Loucy (cell line): ENCODE results near the gene PNPLA1.
A peak's percentile ranks its signal among the peaks of the same experiment; 100 is the strongest.

Source experiments
- H2AFZ ChIP-seq: fragments of 200-600 bp; sonication (generic); 2 replicates; pipeline ENCODE4 v1.6.0; 2016; ENCODE audit warnings: antibody characterized with exemption, mild to moderate bottlenecking, low read length, moderate library complexity
- H3F3A ChIP-seq: fragments of 200-600 bp; 2 replicates; pipeline ENCODE4 v1.6.0; 2016; ENCODE audit warnings: antibody characterized with exemption, low read depth, mild to moderate bottlenecking
- H3K27me3 ChIP-seq: fragments of 200-600 bp; sonication (generic); 2 replicates; pipeline ENCODE4 v1.6.1; 2014; ENCODE audit warnings: low read length, mild to moderate bottlenecking; ENCODE audit not compliant: insufficient read depth, poor library complexity, severe bottlenecking
- H3K36me3 ChIP-seq: fragments of 200-600 bp; sonication (generic); 2 replicates; pipeline ENCODE4 v1.6.1; 2016; ENCODE audit warnings: low read length; ENCODE audit not compliant: insufficient read depth
- H3K4me1 ChIP-seq: fragments of 200-600 bp; sonication (generic); 2 replicates; pipeline ENCODE4 v1.5.1; 2014; ENCODE audit warnings: low read length, mild to moderate bottlenecking; ENCODE audit not compliant: insufficient read depth, poor library complexity, severe bottlenecking
- H3K4me2 ChIP-seq: fragments of 200-600 bp; sonication (generic); 2 replicates; pipeline ENCODE4 v1.6.0; 2014; ENCODE audit warnings: antibody characterized with exemption, low read length, low read depth, mild to moderate bottlenecking; ENCODE audit not compliant: poor library complexity, severe bottlenecking
- H3K4me3 ChIP-seq: fragments of 200-600 bp; sonication (generic); 2 replicates; pipeline ENCODE4 v1.5.1; 2014; ENCODE audit warnings: low read length, mild to moderate bottlenecking, mixed read lengths; ENCODE audit not compliant: poor library complexity, severe bottlenecking
- H3K79me2 ChIP-seq: fragments of 200-600 bp; sonication (generic); 2 replicates; pipeline ENCODE4 v1.6.1; 2014; ENCODE audit warnings: low read length; ENCODE audit not compliant: insufficient read depth
- H3K9ac ChIP-seq: fragments of 200-600 bp; sonication (generic); 2 replicates; pipeline ENCODE4 v1.6.0; 2014; ENCODE audit warnings: mild to moderate bottlenecking, low read depth, low read length, moderate library complexity; ENCODE audit not compliant: poor library complexity, severe bottlenecking
- H3K9me2 ChIP-seq: fragments of 200-600 bp; sonication (generic); replicated peaks from 2 replicates; pipeline ENCODE4 v1.6.1; 2016; ENCODE audit warnings: low read depth, low read length, mixed read lengths
- H3K9me3 ChIP-seq: fragments of 200-600 bp; sonication (generic); 2 replicates; pipeline ENCODE4 v1.6.1; 2014; ENCODE audit warnings: mild to moderate bottlenecking, antibody characterized with exemption, low read length, low read depth; ENCODE audit not compliant: insufficient read depth
- H4K20me1 ChIP-seq: fragments of 200-600 bp; sonication (generic); 2 replicates; pipeline ENCODE4 v1.6.0; 2014; ENCODE audit warnings: antibody characterized with exemption, low read length, mild to moderate bottlenecking; ENCODE audit not compliant: insufficient read depth, poor library complexity, severe bottlenecking
- CTCF ChIP-seq: fragments of 200-600 bp; sonication (generic); conservative IDR thresholded peaks from 2 replicates; pipeline ENCODE4 v1.5.1; 2014; ENCODE audit warnings: mild to moderate bottlenecking, antibody characterized with exemption, low read length
- EZH2phosphoT487 ChIP-seq: fragments of 200-600 bp; IDR thresholded peaks from 2 replicates; pipeline ENCODE4 v1.6.1; 2018; ENCODE audit warnings: antibody characterized with exemption, mild to moderate bottlenecking, moderate library complexity, borderline replicate concordance

Gene PNPLA1

DNA sequence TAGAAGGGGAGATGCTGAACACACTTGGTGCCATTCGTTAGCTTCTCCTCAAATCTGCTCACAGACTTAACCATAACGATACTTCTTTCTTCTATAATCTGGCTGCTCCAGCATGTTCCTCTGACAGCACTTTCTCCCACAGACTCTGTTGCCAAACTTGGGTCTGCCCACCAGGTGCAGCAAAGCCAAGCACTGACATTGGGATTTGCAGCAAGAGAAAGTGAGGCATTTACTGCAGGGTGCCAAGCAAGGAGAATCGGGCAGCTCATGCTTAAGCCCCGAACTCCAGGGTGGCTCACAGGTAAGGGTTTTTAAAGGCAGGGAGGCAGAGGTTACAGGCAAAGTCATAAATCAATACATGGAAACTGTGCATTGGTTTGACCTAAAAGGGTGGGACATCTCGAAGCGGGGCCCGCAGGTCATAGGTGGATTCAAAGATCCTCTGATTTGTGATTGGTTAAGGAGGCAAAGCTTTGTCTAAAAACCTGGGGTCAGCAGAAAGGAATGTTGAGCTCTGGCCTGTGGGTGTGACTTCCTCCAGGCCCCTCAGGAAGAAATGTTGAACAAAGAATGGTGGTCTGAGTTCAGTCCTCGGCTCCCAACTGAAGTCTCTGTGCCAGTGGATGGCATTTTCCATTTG, 25.1 kb upstream of the PNPLA1 start:
- H3K4me3 ChIP-seq: no peak overlapping the region
- H2AFZ ChIP-seq: peak overlapping the region; percentile 47
- no peaks in the 10 kb centered on the region for H4K20me1 ChIP-seq
- TF ChIP-seq CTCF: no peak
- no peak for TF ChIP-seq EZH2phosphoT487
- no peaks in the 10 kb centered on the region for H3K9me3 ChIP-seq
- no peaks in the 10 kb centered on the region for H3K36me3 ChIP-seq
- no peaks in the 10 kb centered on the region for H3K27me3 ChIP-seq
- H3K4me1 ChIP-seq: peaks cover 20% of the 10 kb centered on the region
- H3K9me2 ChIP-seq: no peaks in the 10 kb centered on the region
- H3K4me2 ChIP-seq: peak overlapping the region; percentile 11
- peak overlapping the region; percentile 3 for H3K9ac ChIP-seq
- no peaks in the 10 kb centered on the region for H3F3A ChIP-seq
- no peaks in the 10 kb centered on the region for H3K79me2 ChIP-seq

DNA sequence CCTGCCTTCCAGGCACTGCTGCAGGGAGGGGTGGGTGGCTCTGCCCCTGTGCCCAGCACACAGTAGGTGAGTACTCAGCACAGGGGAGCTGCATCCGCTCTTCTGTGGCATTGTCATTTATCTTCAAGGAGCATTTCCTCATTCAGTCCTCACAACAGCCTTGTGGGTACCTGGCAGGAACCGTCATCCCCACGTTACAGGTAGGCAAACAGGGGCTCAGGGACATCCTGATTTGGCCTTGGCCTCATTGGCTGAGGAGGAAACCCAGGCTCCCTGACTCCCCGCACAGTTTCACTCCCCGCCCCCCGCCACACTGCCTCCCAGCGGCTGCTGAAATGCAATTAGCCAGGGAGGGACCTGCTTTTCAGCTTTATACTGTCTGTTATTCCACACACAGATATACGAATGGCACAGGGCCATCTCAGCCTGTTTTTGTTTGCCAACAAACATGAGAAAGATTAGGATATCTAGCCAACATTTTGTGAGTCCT, 24.2 kb upstream of the PNPLA1 start:
- peak overlapping the region; percentile 47 for H2AFZ ChIP-seq
- no peak for TF ChIP-seq CTCF
- TF ChIP-seq EZH2phosphoT487: no peak
- no peak overlapping the region for H3K4me2 ChIP-seq
- no peaks in the 10 kb centered on the region for H3K9me2 ChIP-seq
- H3K79me2 ChIP-seq: no peaks in the 10 kb centered on the region
- H3K4me3 ChIP-seq: no peak overlapping the region
- H3K4me1 ChIP-seq: peaks cover 20% of the 10 kb centered on the region
- no peaks in the 10 kb centered on the region for H4K20me1 ChIP-seq
- no peaks in the 10 kb centered on the region for H3K36me3 ChIP-seq
- H3K9me3 ChIP-seq: no peaks in the 10 kb centered on the region
- no peaks in the 10 kb centered on the region for H3K27me3 ChIP-seq
- H3F3A ChIP-seq: no peaks in the 10 kb centered on the region
- H3K9ac ChIP-seq: peak overlapping the region; percentile 3

DNA sequence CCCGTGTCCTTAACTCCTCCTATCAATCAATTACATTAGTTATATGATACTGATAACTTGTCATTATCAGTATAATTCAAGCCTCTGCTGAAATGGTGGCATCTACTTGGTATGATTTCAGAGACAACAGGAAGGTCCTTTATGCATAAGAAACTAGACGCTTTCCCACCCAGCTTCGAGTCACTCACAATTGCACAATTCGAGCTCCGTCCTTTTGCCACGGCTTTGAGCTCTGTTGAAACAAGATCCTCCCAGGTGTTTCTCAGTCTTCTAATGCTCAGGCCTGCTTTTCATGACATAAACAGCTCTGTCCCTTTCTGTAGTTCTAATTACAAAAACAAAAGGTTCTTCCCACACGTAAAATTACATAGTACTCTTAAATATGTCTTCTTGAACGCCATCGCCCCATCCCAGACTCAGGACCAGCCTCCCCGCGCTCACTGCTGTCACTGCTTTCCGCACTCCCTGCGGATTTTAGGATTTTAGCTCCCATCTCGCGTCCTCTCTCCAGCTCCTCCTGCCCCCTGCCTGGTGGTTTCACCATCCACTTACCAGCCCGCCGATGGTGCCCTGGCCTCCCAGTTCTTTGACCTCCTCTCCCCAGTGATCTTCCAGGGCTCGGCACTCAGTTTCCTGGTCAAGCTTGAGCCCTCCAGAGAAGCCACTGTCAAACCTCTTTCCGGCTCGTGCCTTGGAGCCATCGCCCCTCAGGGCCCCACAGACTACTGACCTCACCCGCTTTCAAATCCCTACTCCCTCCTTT, 23.2 kb upstream of the PNPLA1 start:
- Histone ChIP-seq H3K9me2 (no peaks in the 10 kb centered on the region), H3K4me1 (peaks cover 20% of the 10 kb centered on the region), H2AFZ (no peak overlapping the region), H3K9ac (no peak overlapping the region), H3K4me2 (no peak overlapping the region), H3F3A (no peaks in the 10 kb centered on the region), H3K79me2 (no peaks in the 10 kb centered on the region), H3K4me3 (no peak overlapping the region), H3K9me3 (no peaks in the 10 kb centered on the region), H3K27me3 (no peaks in the 10 kb centered on the region), H3K36me3 (no peaks in the 10 kb centered on the region), H4K20me1 (no peaks in the 10 kb centered on the region)
- TF ChIP-seq CTCF (no peak), EZH2phosphoT487 (no peak)
